ENCODE measurements around the gene LRWD1.
A peak's percentile ranks its signal among the peaks of the same experiment; 100 is the strongest.
"Not testable (repeated sequence)": the region's sequence is repeated elsewhere in the genome, so short reads cannot be mapped to it uniquely, and the experiment has no call there.

The LRWD1 gene

GRCh38 chr7:102469351-102469971, 4.7 kb downstream of the LRWD1 start:
- DNase-seq = no peak

GRCh38 chr7:102469972-102470825, 5.4 kb downstream of the LRWD1 start:
- DNase-seq = no peak

- DNase-seq = no peak
Observed at GRCh38 chr7:102471791-102472125, 7.0 kb downstream of the LRWD1 start.

GRCh38 chr7:102472126-102473041, 7.6 kb downstream of the LRWD1 start:
- DNase-seq = no peak

- DNase-seq = no peak
Observed at GRCh38 chr7:102473271-102473991, 8.6 kb downstream of the LRWD1 start.

GRCh38 chr7:102474116-102474515, 9.3 kb downstream of the LRWD1 start:
- DNase-seq = not testable (repeated sequence)

- DNase-seq = not testable (repeated sequence)
Observed at GRCh38 chr7:102474736-102475435, 10.1 kb downstream of the LRWD1 start.

GRCh38 chr7:102478314-102479208, 13.8 kb downstream of the LRWD1 start, which contains the start of gene POLR2J:
Gene POLR2J, minus strand, starts transcription at chr7:102478922. Its CDS starts 62 bp downstream, at chr7:102478860.
- peak; percentile 75 for DNase-seq

- not testable (repeated sequence) for DNase-seq
Observed at GRCh38 chr7:102479209-102479584, 14.4 kb downstream of the LRWD1 start.

GRCh38 chr7:102479982-102480637, 15.3 kb downstream of the LRWD1 start:
- not testable (repeated sequence) for DNase-seq

- DNase-seq = not testable (repeated sequence)
Observed at GRCh38 chr7:102481962-102482361, 17.2 kb downstream of the LRWD1 start.

GRCh38 chr7:102484317-102484716, 19.5 kb downstream of the LRWD1 start:
- not testable (repeated sequence) for DNase-seq

- not testable (repeated sequence) for DNase-seq
Observed at GRCh38 chr7:102490529-102491075, 25.8 kb downstream of the LRWD1 start.

GRCh38 chr7:102493220-102493935, 28.6 kb downstream of the LRWD1 start:
- DNase-seq = not testable (repeated sequence)

- DNase-seq = not testable (repeated sequence)
Observed at GRCh38 chr7:102494026-102494425, 29.2 kb downstream of the LRWD1 start.

- DNase-seq = not testable (repeated sequence)
Observed at GRCh38 chr7:102494473-102495149, 29.8 kb downstream of the LRWD1 start.

- not testable (repeated sequence) for DNase-seq
Observed at GRCh38 chr7:102496861-102497260, 32.1 kb downstream of the LRWD1 start.

GRCh38 chr7:102497308-102497707, 32.5 kb downstream of the LRWD1 start:
- not testable (repeated sequence) for DNase-seq

Data from retina (tissue), 1 donor.